Uterus (tissue), 2 donors: ENCODE measurements around the gene GNAT2.

Source experiments
- CTCF ChIP-seq, 4 experiments: fragments of 200-600 bp in 2 of 4; fragments of 450-650 bp in 2 of 4; sonication (generic) in 2 of 4; IDR thresholded peaks; one replicate each; pipeline ENCODE4 v1.5.1; 2016 to 2019; ENCODE audit warnings: antibody characterized with exemption in 4 of 4, mild to moderate bottlenecking in 2 of 4, moderate library complexity in 1 of 4
- POLR2A ChIP-seq, 2 donors: fragments of 450-650 bp; IDR thresholded peaks; one replicate each; pipeline ENCODE4 v1.6.1; 2016; ENCODE audit warnings: antibody characterized with exemption in 2 of 2, mild to moderate bottlenecking in 1 of 2, moderate library complexity in 1 of 2

- TF ChIP-seq CTCF (IDR thresholded peaks at IDR 0.05): no peak
- no peak for TF ChIP-seq POLR2A (IDR thresholded peaks at IDR 0.05)
Observed at GRCh38 chr1:109559995-109560394, 59.4 kb downstream of the GNAT2 start.
